Breast epithelium (tissue), 3 donors: Measurements from ENCODE around the gene KCNA3.

ENCODE experiments used
- POLR2A ChIP-seq: fragments of 450-650 bp; IDR thresholded peaks from one replicate; pipeline ENCODE4 v1.6.1; 2016; ENCODE audit warnings: antibody characterized with exemption, mild to moderate bottlenecking, moderate library complexity
- POLR2AphosphoS5 ChIP-seq, 3 donors: sonication (generic); formaldehyde crosslinking; IDR thresholded peaks; one replicate each; pipeline ENCODE4 v1.6.1; 2017; ENCODE audit warnings: antibody characterized with exemption in 3 of 3
- TF ChIP-seq, protein P1 (sequence below), 3 donors: fragments of 450-650 bp; IDR thresholded peaks; one replicate each; pipeline ENCODE4 v1.5.1; 2016 to 2017; ENCODE audit warnings: antibody characterized with exemption in 3 of 3, mild to moderate bottlenecking in 3 of 3, moderate library complexity in 3 of 3

DNA sequence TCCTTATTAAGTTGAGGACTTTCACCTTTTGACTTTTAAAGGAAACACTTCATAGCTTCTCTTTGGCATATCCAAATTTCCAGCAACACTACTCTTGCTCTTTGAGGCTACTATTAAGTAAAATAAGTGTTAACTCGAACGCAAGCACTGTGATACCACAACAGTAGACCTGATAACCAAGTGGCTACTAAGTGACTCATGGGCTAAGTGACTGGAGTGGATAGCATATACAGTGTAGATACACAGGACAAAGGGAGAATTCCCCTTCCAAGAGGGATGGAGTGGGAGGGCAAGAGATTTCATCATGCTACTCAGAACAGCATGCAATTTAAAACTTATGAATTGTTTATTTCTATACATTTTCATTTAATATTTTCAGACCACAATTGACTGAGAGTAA, 9.8 kb upstream of the KCNA3 start:
- TF ChIP-seq POLR2A (no peak), POLR2AphosphoS5 (IDR thresholded peaks at IDR 0.05) (no peak)
- TF ChIP-seq, protein P1, sequence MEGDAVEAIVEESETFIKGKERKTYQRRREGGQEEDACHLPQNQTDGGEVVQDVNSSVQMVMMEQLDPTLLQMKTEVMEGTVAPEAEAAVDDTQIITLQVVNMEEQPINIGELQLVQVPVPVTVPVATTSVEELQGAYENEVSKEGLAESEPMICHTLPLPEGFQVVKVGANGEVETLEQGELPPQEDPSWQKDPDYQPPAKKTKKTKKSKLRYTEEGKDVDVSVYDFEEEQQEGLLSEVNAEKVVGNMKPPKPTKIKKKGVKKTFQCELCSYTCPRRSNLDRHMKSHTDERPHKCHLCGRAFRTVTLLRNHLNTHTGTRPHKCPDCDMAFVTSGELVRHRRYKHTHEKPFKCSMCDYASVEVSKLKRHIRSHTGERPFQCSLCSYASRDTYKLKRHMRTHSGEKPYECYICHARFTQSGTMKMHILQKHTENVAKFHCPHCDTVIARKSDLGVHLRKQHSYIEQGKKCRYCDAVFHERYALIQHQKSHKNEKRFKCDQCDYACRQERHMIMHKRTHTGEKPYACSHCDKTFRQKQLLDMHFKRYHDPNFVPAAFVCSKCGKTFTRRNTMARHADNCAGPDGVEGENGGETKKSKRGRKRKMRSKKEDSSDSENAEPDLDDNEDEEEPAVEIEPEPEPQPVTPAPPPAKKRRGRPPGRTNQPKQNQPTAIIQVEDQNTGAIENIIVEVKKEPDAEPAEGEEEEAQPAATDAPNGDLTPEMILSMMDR (IDR thresholded peaks at IDR 0.05) = no peak
